KG1 (cell line): ENCODE results near the gene ENAH.

Experiments used
- DNase-seq: peaks from one replicate; lab custom pipeline; 2025; lab: John Stamatoyannopoulos, UW

ENAH gene

DNA sequence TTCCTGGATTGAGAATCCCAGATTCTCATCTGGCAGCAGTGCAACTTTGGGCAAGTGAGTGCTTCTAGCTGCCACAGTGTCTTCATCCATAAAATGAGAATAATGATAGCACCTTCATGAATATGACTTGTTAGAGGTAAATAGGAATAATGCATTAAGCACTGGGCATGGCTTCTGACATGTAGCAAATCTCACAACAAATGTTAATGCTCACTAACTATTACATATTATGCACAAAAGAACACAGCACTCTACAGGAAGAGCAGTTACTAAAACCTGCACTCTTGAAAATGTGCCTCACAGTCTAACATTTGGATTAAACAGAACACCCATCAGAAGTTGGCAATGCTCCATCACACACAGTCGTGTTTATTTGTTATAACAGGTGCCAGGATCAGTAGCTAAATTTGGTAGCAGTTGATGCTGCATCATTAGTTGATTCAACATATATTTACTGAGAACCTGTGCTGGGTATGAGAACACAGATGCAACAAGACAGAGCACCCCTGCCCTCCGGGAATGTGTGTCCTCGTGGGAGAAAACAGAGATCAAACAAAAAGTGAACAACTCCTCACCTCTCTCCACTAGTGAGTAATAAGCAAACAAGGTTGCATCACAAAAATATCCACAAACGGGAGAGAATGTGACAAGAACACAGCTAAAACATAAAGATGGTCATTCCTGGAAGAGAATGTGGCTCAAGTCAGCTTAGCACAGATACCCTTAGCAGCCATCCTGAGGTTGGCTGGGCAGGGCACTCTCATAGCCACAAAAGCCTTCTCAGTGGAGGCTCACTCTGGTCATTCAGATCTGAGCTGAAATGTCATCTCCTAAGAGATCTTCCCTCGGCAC lies 198.9 kb downstream of the ENAH start:
- no peak for DNase-seq

DNA sequence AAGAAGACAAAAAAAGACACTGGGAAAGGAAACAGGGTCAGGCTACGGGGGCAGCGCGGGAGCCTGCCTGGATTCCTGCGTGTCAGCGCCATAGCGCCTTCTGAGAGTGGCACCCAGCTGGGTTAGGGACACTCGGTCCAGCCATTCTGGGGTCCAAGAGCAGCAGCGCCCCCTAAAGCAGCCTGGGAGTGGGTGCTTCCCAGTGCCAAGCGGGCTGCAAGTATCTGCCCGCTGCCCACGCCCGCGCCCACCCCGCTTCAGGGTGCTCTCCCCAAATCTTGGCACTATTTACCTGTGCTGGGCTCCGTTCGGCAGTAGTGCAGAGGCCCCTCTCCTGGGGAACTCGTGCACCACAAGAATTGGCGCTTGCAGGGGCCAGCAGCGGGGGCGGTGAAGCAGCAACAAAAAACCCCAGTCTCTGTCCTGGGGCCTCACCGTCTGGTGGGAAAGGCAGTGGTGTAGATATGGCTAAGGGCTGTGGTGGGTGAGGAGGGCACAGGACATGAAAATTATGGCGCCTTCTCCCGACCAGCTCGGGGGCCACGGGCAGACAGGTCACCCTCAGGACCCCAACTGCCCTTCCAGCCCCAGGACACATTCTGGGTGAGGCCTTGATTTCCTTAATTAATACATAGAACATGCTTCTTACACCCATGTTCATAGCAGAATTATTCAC lies 200.9 kb downstream of the ENAH start:
- DNase-seq, result no peak

DNA sequence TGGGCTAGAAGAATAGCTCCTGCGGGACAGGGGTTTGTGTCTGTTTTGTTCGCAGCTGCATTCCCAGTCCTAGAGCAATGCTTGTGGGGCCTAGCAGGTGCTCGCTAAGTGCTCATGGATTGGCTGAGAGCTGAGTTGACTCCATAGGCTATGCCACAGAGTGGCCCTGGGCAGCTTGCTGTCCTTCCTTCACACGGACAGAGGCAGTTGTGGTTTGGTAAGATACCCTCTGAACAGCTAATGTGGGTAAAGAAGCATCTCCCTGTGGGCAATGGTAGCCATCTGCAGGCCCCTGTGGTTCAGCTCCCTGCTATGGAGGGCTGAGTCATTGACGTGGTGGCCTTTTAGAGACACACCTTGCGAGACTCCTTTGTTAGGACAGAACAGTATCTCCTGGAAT lies 201.6 kb downstream of the ENAH start:
- DNase-seq, result no peak

DNA sequence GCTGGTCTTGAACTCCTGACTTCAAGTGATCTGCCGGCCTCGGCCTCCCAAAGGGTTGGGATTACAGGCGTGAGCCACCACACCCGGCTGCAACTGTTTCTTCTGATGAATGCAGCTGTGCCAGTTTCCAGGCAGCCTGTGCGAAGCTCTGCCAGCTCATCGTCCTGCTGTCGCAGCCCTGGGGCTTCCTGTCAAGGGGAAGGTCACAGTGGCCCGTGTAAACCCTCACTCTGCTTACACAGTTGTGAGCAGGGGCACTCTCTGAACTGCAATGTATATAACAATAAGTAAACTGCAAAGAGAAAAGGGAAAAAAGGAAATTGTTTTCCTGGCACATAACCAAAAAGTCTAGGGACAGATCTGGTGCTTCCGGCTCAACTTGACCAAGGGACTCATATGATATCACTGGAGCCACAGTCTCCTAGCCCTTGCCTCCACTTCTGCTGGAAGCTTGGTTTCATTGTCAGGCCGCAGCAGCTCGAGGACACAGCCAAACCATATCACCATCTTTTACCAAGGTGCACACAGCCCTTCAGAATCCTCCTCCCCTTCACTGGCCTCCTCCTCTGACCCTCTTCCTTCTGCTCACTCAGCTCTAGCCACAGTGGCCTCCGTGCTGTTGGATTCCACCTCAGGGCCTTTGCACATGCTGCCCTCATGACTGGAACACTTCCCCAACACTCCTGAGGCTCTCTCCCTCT lies 202.3 kb downstream of the ENAH start:
- no peak for DNase-seq

DNA sequence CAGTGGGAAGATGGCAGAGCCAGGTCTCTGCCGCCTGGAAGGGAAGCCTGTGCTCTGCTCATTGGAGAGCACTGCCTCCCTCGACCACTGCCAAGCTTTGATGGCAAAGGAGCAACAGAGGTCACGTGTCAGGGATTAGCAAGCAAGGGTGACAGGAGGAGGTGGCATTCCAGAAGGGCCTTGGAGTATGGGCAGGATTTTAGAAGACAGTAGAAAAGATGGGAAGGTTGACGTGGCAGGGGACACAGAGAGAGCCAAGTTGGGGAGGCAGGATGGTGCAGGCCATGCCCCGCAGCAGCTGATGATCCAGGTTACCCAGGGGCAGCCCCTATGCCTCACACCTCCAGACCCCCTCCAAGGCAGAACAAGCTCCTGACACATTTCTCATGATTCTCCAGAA lies 203.1 kb downstream of the ENAH start:
- DNase-seq, result no peak

DNA sequence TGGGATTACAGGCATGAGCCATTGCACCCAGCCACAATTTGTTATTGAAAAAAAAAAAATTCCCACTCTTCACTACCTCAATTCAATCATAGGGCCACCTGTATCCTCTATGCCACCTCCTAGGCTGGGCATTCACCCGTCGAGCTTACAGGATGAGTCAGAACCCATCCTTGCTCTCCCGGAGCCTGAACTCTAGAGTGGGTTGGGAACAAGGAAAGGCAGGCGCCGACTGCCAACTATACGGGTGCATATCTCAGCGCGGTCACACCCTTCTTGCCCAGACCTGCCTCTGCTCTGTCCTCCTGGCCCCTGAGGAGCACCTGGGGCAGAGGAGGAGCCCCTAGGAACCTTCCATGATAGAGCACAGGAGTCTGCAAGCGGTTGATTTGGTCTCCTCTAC lies 203.7 kb downstream of the ENAH start:
- DNase-seq, result no peak

DNA sequence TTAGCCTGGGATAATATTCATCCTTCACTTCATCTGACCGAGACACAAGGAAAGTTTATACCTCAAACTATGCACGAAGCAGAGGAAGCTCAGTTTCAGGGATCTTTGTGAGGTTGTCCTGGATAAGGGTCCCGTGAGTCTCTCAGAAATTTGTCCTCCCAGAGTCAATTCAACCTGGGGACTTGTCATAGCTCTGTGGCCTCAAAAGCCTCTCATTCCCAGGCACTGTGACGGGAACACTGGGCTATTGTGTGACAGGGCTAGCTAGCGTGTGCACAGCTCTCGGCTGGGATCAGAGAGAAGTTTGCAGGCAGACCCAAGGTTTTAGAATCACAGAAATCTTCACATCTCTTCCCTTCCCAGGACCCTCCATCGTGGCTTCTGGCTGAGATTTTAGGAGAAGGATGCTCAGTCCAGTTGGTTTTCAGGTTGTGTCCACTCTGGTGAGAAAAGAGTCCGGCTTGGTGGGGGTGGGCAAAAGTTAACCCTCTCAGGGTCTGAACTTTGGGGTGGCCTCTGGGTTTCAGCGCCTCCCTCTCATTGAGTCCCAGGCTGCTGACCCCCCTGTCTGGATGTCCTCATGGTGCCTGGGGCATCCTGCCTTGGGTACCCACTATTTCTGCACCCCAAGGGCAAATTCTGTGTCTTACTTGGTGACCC lies 204.6 kb downstream of the ENAH start:
- DNase-seq, result no peak

DNA sequence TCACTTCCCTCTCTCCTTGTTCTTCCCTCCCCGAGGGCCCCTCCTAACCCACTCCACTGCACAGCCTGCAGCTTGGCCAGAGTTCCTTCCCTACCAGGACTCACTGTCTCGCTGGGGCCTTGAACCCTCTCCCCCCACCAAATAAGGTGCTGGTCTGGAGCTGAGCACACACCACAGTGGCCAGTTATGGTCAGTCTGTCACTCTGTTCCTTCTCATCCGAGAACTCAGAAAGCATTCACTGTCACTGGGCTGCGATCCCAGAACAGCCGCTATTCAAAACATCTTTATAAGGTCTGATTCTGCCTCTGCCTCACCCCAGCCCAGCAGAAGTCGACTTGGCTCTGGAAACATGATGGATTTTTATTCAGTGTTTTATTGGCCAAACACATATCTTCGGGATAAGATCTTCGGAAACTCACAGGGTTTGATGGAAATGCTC lies 205.3 kb downstream of the ENAH start:
- no peak for DNase-seq

DNA sequence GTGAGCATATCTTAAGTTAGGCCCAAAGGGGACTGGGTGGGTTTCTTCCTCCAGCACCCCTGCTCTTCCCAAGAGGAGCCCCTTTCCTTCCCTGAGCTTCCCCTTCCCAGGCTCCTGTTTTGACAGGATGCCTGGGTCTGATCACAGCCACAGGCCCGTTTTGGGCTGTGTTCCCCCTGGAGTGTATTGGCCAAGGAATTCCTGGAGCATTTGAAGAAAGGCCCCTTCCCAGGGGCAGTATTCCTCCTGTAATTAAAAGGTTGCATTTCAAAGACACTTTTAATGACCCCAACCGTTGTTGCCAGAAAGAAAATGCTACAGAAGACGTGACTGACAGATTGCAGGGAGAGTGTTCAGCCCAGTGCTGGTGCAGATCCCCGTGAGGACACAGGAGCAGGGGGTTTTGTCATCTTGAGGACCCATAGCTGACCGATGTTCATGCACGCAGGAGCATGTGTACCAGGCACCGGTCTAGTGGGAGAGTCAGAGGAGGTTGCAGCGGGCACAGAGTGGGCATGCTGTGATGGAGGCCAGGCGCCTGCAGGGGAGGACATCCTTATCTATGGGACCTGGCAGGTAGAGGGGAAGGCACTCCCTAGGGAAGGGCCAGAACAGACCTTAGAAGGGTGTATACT lies 205.8 kb downstream of the ENAH start:
- no peak for DNase-seq

DNA sequence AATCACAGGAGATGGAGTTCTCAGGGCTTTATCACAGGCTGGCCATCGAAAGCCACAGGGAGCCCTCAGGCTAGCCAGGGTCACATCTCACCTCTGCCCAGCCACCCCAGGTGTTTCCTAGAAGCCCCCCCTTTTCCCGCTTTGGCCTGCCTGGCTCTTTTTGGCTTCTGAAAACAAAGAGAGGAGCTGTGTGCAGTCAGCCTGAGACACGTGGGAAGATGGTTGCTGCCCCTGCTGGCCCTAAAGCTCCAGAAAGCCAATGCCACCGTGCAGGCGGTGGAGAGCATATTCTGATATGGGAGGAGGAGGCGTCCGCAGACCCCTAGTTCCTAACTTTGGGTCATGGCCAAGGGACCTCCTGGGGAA lies 206.3 kb downstream of the ENAH start:
- no peak for DNase-seq

DNA sequence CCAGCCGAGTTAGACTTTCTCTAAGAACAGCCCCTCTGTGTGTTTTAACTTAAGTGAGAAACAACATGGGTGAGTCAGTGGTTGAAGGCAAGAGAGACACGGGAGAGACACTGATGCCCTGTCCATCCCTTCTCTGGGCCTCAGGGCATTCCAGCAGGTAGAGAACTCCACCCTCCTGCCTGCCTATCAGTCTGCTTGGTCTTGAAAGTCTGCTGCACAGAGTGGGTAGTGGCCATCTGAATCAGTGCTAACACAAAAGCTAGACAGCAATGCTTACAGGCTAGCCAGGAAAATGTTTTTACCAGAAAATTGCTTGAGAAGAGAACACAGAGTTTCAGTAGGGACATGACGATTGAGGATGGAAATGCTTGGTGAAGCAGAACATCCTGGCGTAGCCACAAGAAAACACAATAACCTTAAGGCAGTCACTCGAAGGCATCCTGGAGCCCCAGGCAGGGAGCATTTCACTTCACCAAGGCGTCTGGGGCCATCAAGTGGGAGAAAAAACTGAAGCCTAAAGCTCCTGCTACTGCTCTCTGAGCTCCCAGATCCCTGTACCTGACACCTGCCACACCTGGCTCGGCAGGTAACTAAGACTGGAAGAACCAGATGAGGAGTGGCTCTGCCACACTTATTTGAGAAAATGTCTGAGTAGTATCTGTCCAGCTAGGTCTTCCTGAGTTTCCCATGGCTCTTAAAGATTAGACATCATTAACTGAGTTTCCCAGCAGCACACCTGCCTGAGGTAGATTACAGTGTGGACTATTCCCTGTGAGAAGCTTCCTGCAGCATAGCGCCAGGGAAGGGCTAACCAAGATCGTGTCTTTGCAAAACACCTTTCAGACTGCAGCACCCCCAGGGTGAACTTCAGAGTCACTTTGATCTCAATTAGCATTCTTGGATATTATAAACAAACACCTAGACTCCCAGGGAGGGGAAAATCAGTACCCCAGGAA lies 207.0 kb downstream of the ENAH start:
- DNase-seq, result no peak

DNA sequence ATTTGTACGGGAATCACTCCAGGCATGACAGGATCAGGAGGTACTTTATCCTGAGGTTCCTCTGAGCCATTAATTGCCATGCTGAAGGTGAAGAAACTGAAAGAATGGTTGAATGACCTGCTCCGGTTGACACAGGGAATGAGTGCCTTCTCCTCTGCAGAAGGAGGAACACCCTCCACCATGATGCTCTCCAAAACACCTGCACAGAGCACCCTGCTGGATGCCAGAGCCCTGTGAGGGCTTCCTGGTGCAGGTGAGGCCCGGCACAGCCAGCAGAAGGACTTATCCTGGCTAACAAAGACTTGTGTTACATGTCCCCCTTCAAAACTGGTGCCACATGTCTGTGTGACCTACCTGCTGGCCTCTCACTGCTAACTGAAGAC lies 210.8 kb downstream of the ENAH start:
- DNase-seq, result no peak

DNA sequence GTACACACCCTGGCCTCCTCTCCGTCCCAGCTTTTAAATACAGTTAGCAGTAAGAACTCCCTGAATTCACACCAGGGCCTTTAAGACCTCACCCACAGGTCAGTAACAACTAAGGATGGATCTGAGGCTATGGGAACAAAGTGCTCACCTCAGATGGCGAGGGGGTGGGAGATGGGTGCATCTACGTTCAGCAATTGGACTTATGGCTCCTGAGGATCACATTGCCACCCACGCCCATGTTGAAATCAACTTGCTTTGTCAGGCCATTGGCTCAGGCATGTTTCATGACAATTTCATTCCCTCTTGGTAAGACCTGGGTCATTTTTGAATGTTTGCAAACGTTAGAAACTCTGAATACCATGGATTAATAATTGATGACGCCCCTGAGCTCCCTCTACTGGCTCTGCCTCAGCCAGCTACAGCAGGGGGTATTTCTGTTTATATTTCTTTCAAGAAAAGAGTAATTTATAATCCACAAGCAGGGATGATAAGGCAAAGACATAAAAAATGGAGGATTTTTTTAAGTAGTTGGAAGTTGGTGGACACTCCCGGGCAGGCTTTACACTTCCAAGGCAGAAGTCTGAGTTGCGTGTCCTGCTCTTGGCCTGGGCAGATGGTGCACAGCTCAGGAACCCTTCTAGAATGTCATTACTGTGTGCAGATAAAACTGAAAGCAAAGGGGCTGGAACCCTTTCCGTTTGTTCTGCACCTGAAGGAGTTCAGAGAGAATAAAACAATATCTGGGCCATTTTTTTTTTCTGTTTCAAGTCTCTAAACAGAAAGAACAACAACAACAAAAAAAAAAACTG lies 211.4 kb downstream of the ENAH start:
- DNase-seq, result no peak

DNA sequence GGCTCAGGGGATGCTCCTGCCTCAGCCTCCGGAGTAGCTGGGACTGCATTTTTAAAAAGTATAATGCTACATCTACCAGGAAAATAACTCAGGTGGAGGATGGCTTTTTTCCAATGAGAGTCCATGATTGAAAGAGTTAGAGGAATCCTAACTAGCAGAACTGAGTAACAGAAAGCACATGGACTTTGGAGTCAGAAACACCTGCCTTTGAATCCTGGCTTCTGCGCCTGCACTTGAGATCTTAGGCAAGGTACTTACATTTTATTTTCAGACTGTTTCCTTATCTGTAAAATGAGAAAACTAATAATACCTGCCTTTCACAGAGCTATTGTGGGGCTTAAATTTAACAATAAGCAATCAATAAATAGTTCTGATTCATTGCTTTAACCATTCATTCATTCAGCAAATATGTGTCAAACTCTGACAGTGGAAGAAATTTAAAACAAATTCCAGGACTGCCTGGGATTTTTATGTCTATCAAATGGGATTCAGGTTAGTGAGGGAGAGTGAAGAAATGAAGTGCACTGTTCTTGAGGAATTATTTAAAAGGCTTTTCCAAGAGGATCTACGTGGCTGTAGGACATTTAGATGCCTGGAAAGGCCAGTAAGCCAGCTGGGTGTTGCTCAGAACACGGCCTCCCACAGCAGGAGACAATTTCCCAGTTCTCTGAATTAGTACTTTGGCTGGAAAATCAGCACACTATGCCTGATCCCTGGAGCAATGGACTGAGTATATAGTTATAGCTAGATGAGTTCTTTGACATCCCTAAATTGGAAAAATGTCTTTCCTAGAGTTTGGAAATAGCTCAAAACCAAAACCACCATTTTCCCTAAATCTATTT lies 212.3 kb downstream of the ENAH start:
- no peak for DNase-seq

DNA sequence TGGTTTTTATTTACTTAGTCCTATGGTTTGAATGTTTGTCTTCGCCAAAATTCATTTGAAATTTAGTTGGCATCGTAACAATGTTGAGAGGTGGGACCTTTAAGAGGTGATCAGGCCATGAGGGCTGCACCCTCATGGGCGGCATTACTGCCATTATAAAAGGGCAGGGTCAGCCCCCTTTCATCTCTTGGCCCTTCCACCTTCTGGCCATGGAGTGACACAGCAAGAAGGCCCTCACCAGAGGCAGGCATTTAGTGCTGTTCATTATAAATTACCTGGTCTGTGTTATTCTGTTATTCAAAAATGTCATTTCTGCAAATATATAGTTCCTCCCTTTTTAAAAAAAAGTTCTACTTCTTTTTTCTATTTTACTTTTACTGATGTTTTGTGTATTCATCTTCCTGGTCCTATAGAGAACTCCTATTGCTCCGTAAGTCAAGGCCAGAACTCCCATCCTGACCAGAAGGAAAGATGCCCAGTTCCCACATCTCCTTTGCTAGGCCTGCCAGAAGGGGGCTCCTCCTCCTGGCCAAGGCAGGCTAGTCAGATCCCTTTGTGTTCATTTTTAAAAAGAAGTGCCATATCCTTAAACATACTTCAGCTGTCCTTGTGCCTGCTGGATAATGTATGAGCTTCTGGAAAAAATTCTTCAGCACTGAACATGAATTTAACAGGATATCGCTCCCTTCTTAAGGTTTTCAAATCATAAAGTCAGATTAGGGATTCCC lies 215.0 kb downstream of the ENAH start:
- no peak for DNase-seq
